ENCODE measurements around the gene CRACR2B. TPM values are rescaled to one million over a fixed set of nuclear protein-coding genes. Genes with fewer than 3 reads are reported as not detected.

CRACR2B gene
- total and polyA plus RNA-seq, 2 of the 13 experiments (the other 11 are each of a cell fraction or from before 2014, with no cell fraction given) = 14.9 to 21.0 TPM

GRCh38 chr11:820655-821511 is 6.8 kb upstream of the CRACR2B start (continued):
- TF ChIP-seq CAMTA2 (CRISPR knock-in tag; IDR thresholded peaks at IDR 0.05; ENCODE audit: borderline replicate concordance) (no peak; the same call in 1 of the 2 replicates), ISX (CRISPR knock-in tag; conservative IDR thresholded peaks at IDR 0.05) (no peak), ZNF318 (CRISPR knock-in tag; IDR thresholded peaks at IDR 0.05) (no peak), SIN3A (IDR thresholded peaks at IDR 0.05; ENCODE audit: borderline replicate concordance, low read depth, low read length) (no peak), ZUFSP (CRISPR knock-in tag; IDR thresholded peaks at IDR 0.05; ENCODE audit: borderline replicate concordance) (no peak), ZNF234 (CRISPR knock-in tag; conservative IDR thresholded peaks at IDR 0.05) (no peak), RFXAP (CRISPR knock-in tag; IDR thresholded peaks at IDR 0.05; ENCODE audit: borderline replicate concordance) (0 out of 2 replicates have a peak, but pooled peaks have one; percentile 1), JUN (CRISPR knock-in tag; IDR thresholded peaks at IDR 0.05) (no peak), RBFOX2 (IDR thresholded peaks at IDR 0.05; ENCODE audit: low read depth, low read length) (peak; percentile 13; the same call in 1 of the 2 replicates), ZNF672 (CRISPR knock-in tag; IDR thresholded peaks at IDR 0.05) (no peak), STAT5B (CRISPR knock-in tag; IDR thresholded peaks at IDR 0.05) (no peak), ZNF749 (CRISPR knock-in tag; IDR thresholded peaks at IDR 0.05; ENCODE audit: borderline replicate concordance) (no peak), ZBTB4 (CRISPR knock-in tag; IDR thresholded peaks at IDR 0.05; ENCODE audit: borderline replicate concordance) (no peak), GATAD2A (CRISPR knock-in tag; IDR thresholded peaks at IDR 0.05) (no peak)

Measured in HepG2 (cell line).